Transverse colon (tissue), 4 donors: ENCODE data around the gene ZNF227.

ENCODE experiments used
- CTCF ChIP-seq, 5 experiments: fragments of 200-600 bp in 3 of 5; fragments of 450-650 bp in 2 of 5; sonication (generic) in 3 of 5; IDR thresholded peaks; 1 replicate in 2 of 5; 2 replicates in 3 of 5; pipeline ENCODE4 v1.5.1; 2016 to 2017; ENCODE audit warnings: antibody characterized with exemption in 5 of 5, inconsistent platforms in 3 of 5, mild to moderate bottlenecking in 2 of 5, moderate library complexity in 1 of 5
- EP300 ChIP-seq: sonication (generic); formaldehyde crosslinking; IDR thresholded peaks from one replicate; pipeline ENCODE4 v1.6.1; 2017; ENCODE audit warnings: antibody characterized with exemption, low read depth
- POLR2A ChIP-seq: fragments of 450-650 bp; IDR thresholded peaks from one replicate; pipeline ENCODE4 v1.6.1; 2016; ENCODE audit warnings: antibody characterized with exemption, mild to moderate bottlenecking, moderate library complexity
- POLR2AphosphoS5 ChIP-seq, 3 donors: sonication (generic); formaldehyde crosslinking; IDR thresholded peaks; one replicate each; pipeline ENCODE4 v1.6.1; 2016; ENCODE audit warnings: antibody characterized with exemption in 3 of 3

GRCh38 chr19:44232867-44233266 lies 20.5 kb downstream of the ZNF227 start:
- TF ChIP-seq CTCF (IDR thresholded peaks at IDR 0.05) (no peak), POLR2A (no peak), EP300 (no peak), POLR2AphosphoS5 (IDR thresholded peaks at IDR 0.05) (no peak)
